BLaER1 treated with 17β-estradiol and CSF1 and Interleukin-3, amounts not matched to agents 10 nM and 100 nM (cell line): ENCODE data around the gene NEFH.

Experiments
- H3K27ac ChIP-seq, 11 experiments: shearing (Covaris generic); formaldehyde crosslinking; 2 replicates each; pipeline ENCODE4 v1.8.1; 2022
- H3K27me3 ChIP-seq, 11 experiments: shearing (Covaris generic); formaldehyde crosslinking; 2 replicates each; pipeline ENCODE4 v1.8.1; 2022
- H3K36me3 ChIP-seq, 11 experiments: shearing (Covaris generic); formaldehyde crosslinking; 2 replicates each; pipeline ENCODE4 v1.8.1; 2022
- H3K4me1 ChIP-seq, 10 experiments: shearing (Covaris generic); formaldehyde crosslinking; 2 replicates each; pipeline ENCODE4 v1.8.1; 2022
- H3K4me2 ChIP-seq, 11 experiments: shearing (Covaris generic); formaldehyde crosslinking; 2 replicates each; pipeline ENCODE4 v1.8.1; 2022
- H3K4me3 ChIP-seq, 10 experiments: shearing (Covaris generic); formaldehyde crosslinking; 2 replicates each; pipeline ENCODE4 v1.8.1; 2022
- H3K9ac ChIP-seq, 11 experiments: shearing (Covaris generic); formaldehyde crosslinking; 2 replicates each; pipeline ENCODE4 v1.8.1; 2022
- H3K9me3 ChIP-seq, 11 experiments: shearing (Covaris generic); formaldehyde crosslinking; replicated peaks in 1 of 11; 2 replicates each; pipeline ENCODE4 v1.8.1; 2022
- H4K20me1 ChIP-seq, 11 experiments: shearing (Covaris generic); formaldehyde crosslinking; 2 replicates each; pipeline ENCODE4 v1.8.1; 2022
- Cebpa-rat ChIP-seq, 11 experiments: shearing (Covaris generic); IDR thresholded peaks; 2 replicates each; pipeline ENCODE4 v1.8.1; 2022

NEFH gene

GRCh38 chr22:29476116-29476515, 3.9 kb upstream of the NEFH start:
- H3K9me3 ChIP-seq: peaks cover 0 to 14% (median 7%) of the 10 kb centered on the region in 11 experiments; a peak in 8 of 22 replicates
- TF ChIP-seq Cebpa-rat (IDR thresholded peaks at IDR 0.05): no peak
- peaks cover 21 to 35% (median 26%) of the 10 kb centered on the region in 10 experiments for H3K4me1 ChIP-seq
- H3K36me3 ChIP-seq: no peaks in the 10 kb centered on the region
- peaks cover 18 to 31% (median 20%) of the 10 kb centered on the region in 11 experiments for H3K27me3 ChIP-seq
- H4K20me1 ChIP-seq: peaks cover 0 to 40% (median 9%) of the 10 kb centered on the region in 11 experiments; a peak in 9 of 22 replicates
- H3K4me3 ChIP-seq: no peak overlapping the region
- no peak overlapping the region for H3K27ac ChIP-seq
- no peak overlapping the region for H3K9ac ChIP-seq
- peak overlapping the region; percentile 2 to 80 (median 72); a peak in 20 of 22 replicates for H3K4me2 ChIP-seq

DNA sequence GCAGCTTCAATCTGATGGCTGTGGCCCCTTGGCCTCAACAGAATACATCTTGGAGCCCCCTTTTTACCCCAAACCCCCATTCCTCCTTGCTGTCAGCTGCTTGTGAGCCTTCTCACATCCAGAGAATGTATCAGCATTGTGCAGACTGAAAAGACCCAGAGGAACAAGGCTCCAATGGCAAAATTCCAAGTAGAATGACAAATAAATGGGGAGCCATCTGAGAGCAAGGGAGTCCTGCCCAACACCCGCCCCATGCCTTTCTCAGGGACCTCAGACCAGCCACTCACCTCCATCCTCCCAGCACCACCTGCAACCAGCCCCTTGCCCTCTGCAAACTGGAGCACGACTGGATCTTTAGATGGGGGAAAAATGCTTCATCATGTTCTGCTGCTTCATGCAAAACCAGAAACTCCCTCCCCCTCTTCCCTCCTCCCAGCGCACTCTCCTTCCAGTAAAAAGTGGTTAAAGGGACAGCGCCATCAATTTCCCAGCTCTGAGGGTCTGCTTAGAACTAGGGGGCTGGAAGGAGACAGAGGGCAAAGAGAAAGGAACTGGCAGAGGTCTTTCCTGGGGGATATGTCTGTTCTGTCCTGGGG, 2.2 kb upstream of the NEFH start:
- H3K4me2 ChIP-seq: peak overlapping the region; percentile 38 to 79 (median 53)

GRCh38 chr22:29478326-29479276, 1.4 kb upstream of the NEFH start:
- Histone ChIP-seq H3K27ac (no peak overlapping the region), H3K4me1 (peaks cover 22 to 35% (median 28%) of the 10 kb centered on the region in 10 experiments), H4K20me1 (peaks cover 0 to 41% (median 9%) of the 10 kb centered on the region in 11 experiments; a peak in 9 of 22 replicates), H3K9me3 (peaks cover 0 to 14% (median 7%) of the 10 kb centered on the region in 11 experiments; a peak in 8 of 22 replicates), H3K27me3 (peaks cover 18 to 31% (median 20%) of the 10 kb centered on the region in 11 experiments), H3K4me3 (no peak overlapping the region), H3K4me2 (peak overlapping the region; percentile 38 to 79 (median 53); a peak in 21 of 22 replicates), H3K36me3 (no peaks in the 10 kb centered on the region), H3K9ac (no peak overlapping the region)
- no peak for TF ChIP-seq Cebpa-rat (IDR thresholded peaks at IDR 0.05)

More for the DNA sequence above, 2.2 kb upstream of the NEFH start:
- Histone ChIP-seq H4K20me1 (peaks cover 0 to 41% (median 9%) of the 10 kb centered on the region in 11 experiments; a peak in 9 of 22 replicates), H3K27ac (no peak overlapping the region), H3K27me3 (peaks cover 18 to 31% (median 20%) of the 10 kb centered on the region in 11 experiments), H3K4me1 (peaks cover 22 to 35% (median 28%) of the 10 kb centered on the region in 10 experiments), H3K9ac (no peak overlapping the region), H3K36me3 (no peaks in the 10 kb centered on the region), H3K4me3 (no peak overlapping the region), H3K9me3 (peaks cover 0 to 14% (median 7%) of the 10 kb centered on the region in 11 experiments; a peak in 8 of 22 replicates)
- TF ChIP-seq Cebpa-rat (IDR thresholded peaks at IDR 0.05): no peak

DNA sequence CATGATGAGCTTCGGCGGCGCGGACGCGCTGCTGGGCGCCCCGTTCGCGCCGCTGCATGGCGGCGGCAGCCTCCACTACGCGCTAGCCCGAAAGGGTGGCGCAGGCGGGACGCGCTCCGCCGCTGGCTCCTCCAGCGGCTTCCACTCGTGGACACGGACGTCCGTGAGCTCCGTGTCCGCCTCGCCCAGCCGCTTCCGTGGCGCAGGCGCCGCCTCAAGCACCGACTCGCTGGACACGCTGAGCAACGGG, 169 bp downstream of the NEFH start:
- TF ChIP-seq Cebpa-rat (IDR thresholded peaks at IDR 0.05): no peak
- Histone ChIP-seq H3K9ac (no peak overlapping the region), H3K4me1 (peaks cover 23 to 39% (median 30%) of the 10 kb centered on the region in 10 experiments), H3K4me3 (no peak overlapping the region), H3K36me3 (no peaks in the 10 kb centered on the region), H3K27ac (no peak overlapping the region), H3K9me3 (peaks cover 0 to 14% (median 7%) of the 10 kb centered on the region in 11 experiments; a peak in 8 of 22 replicates), H3K4me2 (no peak overlapping the region), H4K20me1 (peaks cover 0 to 41% (median 9%) of the 10 kb centered on the region in 11 experiments; a peak in 9 of 22 replicates), H3K27me3 (peaks cover 18 to 31% (median 20%) of the 10 kb centered on the region in 11 experiments)

GRCh38 chr22:29480512-29481264, 670 bp downstream of the NEFH start:
- Histone ChIP-seq H4K20me1 (peaks cover 0 to 37% (median 6%) of the 10 kb centered on the region in 11 experiments; a peak in 8 of 22 replicates), H3K36me3 (no peaks in the 10 kb centered on the region), H3K4me3 (no peak overlapping the region), H3K9ac (no peak overlapping the region), H3K4me1 (peaks cover 18 to 34% (median 27%) of the 10 kb centered on the region in 10 experiments), H3K4me2 (no peak overlapping the region), H3K27me3 (peaks cover 18 to 31% (median 20%) of the 10 kb centered on the region in 11 experiments), H3K27ac (no peak overlapping the region), H3K9me3 (peaks cover 0 to 14% (median 7%) of the 10 kb centered on the region in 11 experiments; a peak in 8 of 22 replicates)
- no peak for TF ChIP-seq Cebpa-rat (IDR thresholded peaks at IDR 0.05)

DNA sequence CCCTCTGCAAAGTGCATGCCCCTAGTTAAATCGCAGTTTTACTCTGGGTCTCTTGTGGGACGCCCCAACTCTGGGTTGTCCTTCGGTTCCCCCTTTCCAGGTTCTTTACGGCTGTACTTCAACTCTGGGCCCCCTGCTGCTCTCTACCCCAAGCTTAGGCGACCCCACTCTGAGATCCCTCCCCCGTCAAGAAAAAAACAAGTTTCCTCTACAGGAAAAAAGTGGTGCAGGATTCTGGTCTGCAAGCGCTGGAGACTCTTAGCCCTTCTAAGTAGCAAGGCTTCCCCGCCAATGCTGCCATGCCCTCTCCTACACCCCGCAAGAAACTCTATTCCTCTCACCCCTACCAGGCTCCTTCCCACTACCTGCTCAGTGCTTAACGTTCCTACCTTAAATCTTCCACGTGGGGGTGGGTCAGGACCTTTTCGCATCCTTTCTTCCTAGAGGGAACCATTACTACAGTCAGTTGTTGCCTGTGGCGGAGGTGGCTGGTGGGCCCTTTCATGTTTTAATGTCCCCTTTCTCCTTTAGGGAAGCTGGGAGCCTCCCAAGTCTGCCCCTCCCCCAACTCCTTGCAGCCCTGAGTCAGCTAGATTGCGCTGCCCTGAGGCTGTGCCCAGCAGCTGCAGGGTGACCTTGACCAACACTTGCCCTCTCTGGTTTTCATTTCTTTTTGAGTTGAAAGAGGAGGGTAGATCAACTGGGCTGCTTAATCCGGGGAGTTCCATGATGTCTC, 1.4 kb downstream of the NEFH start:
- H3K9ac ChIP-seq: no peak overlapping the region
- peak overlapping the region in 1 of 11 experiments; percentile 52; a peak in 3 of 22 replicates for H3K4me2 ChIP-seq
- peaks cover 11 to 27% (median 20%) of the 10 kb centered on the region in 10 experiments for H3K4me1 ChIP-seq
- peaks cover 0 to 32% (median 6%) of the 10 kb centered on the region in 11 experiments; a peak in 8 of 22 replicates for H4K20me1 ChIP-seq
- TF ChIP-seq Cebpa-rat (IDR thresholded peaks at IDR 0.05): no peak
- no peak overlapping the region for H3K4me3 ChIP-seq
- H3K27ac ChIP-seq: no peak overlapping the region
- peaks cover 18 to 31% (median 20%) of the 10 kb centered on the region in 11 experiments for H3K27me3 ChIP-seq
- no peaks in the 10 kb centered on the region for H3K36me3 ChIP-seq
- peaks cover 0 to 14% (median 7%) of the 10 kb centered on the region in 11 experiments; a peak in 8 of 22 replicates for H3K9me3 ChIP-seq

DNA sequence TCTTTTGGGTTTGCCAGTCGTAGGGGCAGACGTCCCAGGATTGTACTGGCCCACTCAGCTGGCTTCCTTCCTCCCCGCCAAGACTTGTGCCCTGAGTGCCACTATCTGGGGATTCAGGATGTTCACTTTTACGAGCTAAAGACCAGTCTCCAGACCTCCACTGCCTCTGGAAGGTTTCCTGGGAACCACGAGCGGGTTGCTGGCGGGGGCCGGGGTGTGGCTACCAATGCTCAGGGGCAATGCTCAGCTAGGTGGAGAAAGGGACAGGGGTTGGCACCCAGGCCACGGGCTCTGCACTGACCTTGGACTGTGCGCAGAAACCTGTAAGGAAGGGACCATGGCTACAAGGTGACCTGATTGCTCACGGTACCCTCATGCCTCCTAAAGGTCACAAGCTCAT, 2.2 kb downstream of the NEFH start:
- Histone ChIP-seq H3K9me3 (peaks cover 0 to 14% (median 7%) of the 10 kb centered on the region in 11 experiments; a peak in 8 of 22 replicates), H3K4me1 (peaks cover 9 to 26% (median 20%) of the 10 kb centered on the region in 10 experiments), H4K20me1 (peaks cover 0 to 32% (median 6%) of the 10 kb centered on the region in 11 experiments; a peak in 7 of 22 replicates), H3K9ac (no peak overlapping the region), H3K4me3 (no peak overlapping the region), H3K4me2 (no peak overlapping the region), H3K36me3 (no peaks in the 10 kb centered on the region), H3K27me3 (peaks cover 18 to 26% (median 20%) of the 10 kb centered on the region in 11 experiments), H3K27ac (no peak overlapping the region)
- TF ChIP-seq Cebpa-rat (IDR thresholded peaks at IDR 0.05): no peak

GRCh38 chr22:29482726-29483125, 2.7 kb downstream of the NEFH start:
- Histone ChIP-seq H3K4me1 (peaks cover 8 to 28% (median 19%) of the 10 kb centered on the region in 10 experiments), H3K27ac (no peak overlapping the region), H3K36me3 (no peaks in the 10 kb centered on the region), H4K20me1 (peaks cover 0 to 29% (median 6%) of the 10 kb centered on the region in 11 experiments; a peak in 7 of 22 replicates), H3K4me2 (no peak overlapping the region), H3K27me3 (peaks cover 18 to 26% (median 20%) of the 10 kb centered on the region in 11 experiments), H3K9ac (no peak overlapping the region), H3K4me3 (no peak overlapping the region), H3K9me3 (peaks cover 0 to 14% (median 7%) of the 10 kb centered on the region in 11 experiments; a peak in 8 of 22 replicates)
- no peak for TF ChIP-seq Cebpa-rat (IDR thresholded peaks at IDR 0.05)
